Measurements from ENCODE around the gene AOX1.
"Not testable (repeated sequence)": the region's sequence is repeated elsewhere in the genome, so short reads cannot be mapped to it uniquely, and the experiment has no call there.

The AOX1 gene

GRCh38 chr2:200640901-200641300 lies 55.1 kb downstream of the AOX1 start:
- no peak for TF ChIP-seq CTCF (IDR thresholded peaks at IDR 0.05)
- TF ChIP-seq ZFX (IDR thresholded peaks at IDR 0.05; ENCODE audit: borderline replicate concordance), result no peak
- no peak overlapping the region for H3K27ac ChIP-seq

- H3K27ac ChIP-seq, result not testable (repeated sequence)
These were observed 62.9 kb downstream of the AOX1 start for GRCh38 chr2:200648518-200649281.

- no peak overlapping the region for H3K27ac ChIP-seq
- TF ChIP-seq ZFX (IDR thresholded peaks at IDR 0.05; ENCODE audit: borderline replicate concordance) (no peak), CTCF (IDR thresholded peaks at IDR 0.05) (no peak)
These were observed 63.9 kb downstream of the AOX1 start for GRCh38 chr2:200649724-200650123.

- no peak overlapping the region for H3K27ac ChIP-seq
- no peak for TF ChIP-seq CTCF (IDR thresholded peaks at IDR 0.05)
- no peak for TF ChIP-seq ZFX (IDR thresholded peaks at IDR 0.05; ENCODE audit: borderline replicate concordance)
These were observed 64.4 kb downstream of the AOX1 start for GRCh38 chr2:200650195-200650594.

GRCh38 chr2:200652158-200652557 lies 66.3 kb downstream of the AOX1 start:
- TF ChIP-seq ZFX (IDR thresholded peaks at IDR 0.05; ENCODE audit: borderline replicate concordance), result no peak
- no peak for TF ChIP-seq CTCF (IDR thresholded peaks at IDR 0.05)

GRCh38 chr2:200653021-200653420 lies 67.2 kb downstream of the AOX1 start:
- H3K27ac ChIP-seq, result no peak overlapping the region
- no peak for TF ChIP-seq CTCF (IDR thresholded peaks at IDR 0.05)
- TF ChIP-seq ZFX (IDR thresholded peaks at IDR 0.05; ENCODE audit: borderline replicate concordance), result no peak

More at GRCh38 chr2:200652158-200652557, 66.3 kb downstream of the AOX1 start:
- no peak overlapping the region for H3K27ac ChIP-seq

GRCh38 chr2:200654823-200655222 lies 69.0 kb downstream of the AOX1 start:
- TF ChIP-seq ZFX (IDR thresholded peaks at IDR 0.05; ENCODE audit: borderline replicate concordance), result no peak
- H3K27ac ChIP-seq, result no peak overlapping the region

GRCh38 chr2:200655918-200656580 lies 70.2 kb downstream of the AOX1 start:
- no peak for TF ChIP-seq ZFX (IDR thresholded peaks at IDR 0.05; ENCODE audit: borderline replicate concordance)
- TF ChIP-seq CTCF (IDR thresholded peaks at IDR 0.05), result no peak
- no peak overlapping the region for H3K27ac ChIP-seq
